CD14-positive monocyte (primary cell): ENCODE measurements around the gene MIPEP. TPM values are rescaled to one million over a fixed set of nuclear protein-coding genes. Genes with fewer than 3 reads are reported as not detected.

Source experiments
- DNase-seq, 3 donors: peaks; one replicate each; pipeline ENCODE4 v3.0.0-alpha.2; 2011 to 2022
- H2AFZ ChIP-seq: 2 replicates; pipeline ENCODE4 v1.6.0; 2012; ENCODE audit warnings: mild to moderate bottlenecking, low read depth, low read length, inconsistent platforms; ENCODE audit not compliant: insufficient read depth, poor library complexity, severe bottlenecking
- H3K27ac ChIP-seq, 2 donors: 1 replicate in 1 of 2; 2 replicates in 1 of 2; pipeline ENCODE4 v1.5.1; 2012 to 2013; ENCODE audit warnings: low read length in 2 of 2, control low read depth in 1 of 2, inconsistent platforms in 1 of 2, low read depth in 1 of 2, mild to moderate bottlenecking in 1 of 2
- H3K27me3 ChIP-seq, 2 donors: one replicate each; pipeline versions ENCODE4 v1.6.0 to v1.6.1; 2011 to 2013; ENCODE audit warnings: low read length in 2 of 2; ENCODE audit not compliant: control insufficient read depth in 2 of 2, insufficient read depth in 2 of 2
- H3K36me3 ChIP-seq, 2 donors: replicated peaks in 1 of 2; 1 replicate in 1 of 2; 2 replicates in 1 of 2; pipeline versions ENCODE4 v1.5.1 to v1.6.1; 2012 to 2013; ENCODE audit warnings: low read length in 2 of 2, control low read depth in 1 of 2, inconsistent platforms in 1 of 2, mild to moderate bottlenecking in 1 of 2; ENCODE audit not compliant: insufficient read depth in 2 of 2, control insufficient read depth in 1 of 2
- H3K4me1 ChIP-seq, 2 donors: 1 replicate in 1 of 2; 2 replicates in 1 of 2; pipeline versions ENCODE4 v1.5.1 to v1.6.1; 2012 to 2013; ENCODE audit warnings: low read length in 2 of 2, control low read depth in 1 of 2, inconsistent platforms in 1 of 2, mild to moderate bottlenecking in 1 of 2, moderate library complexity in 1 of 2; ENCODE audit not compliant: insufficient read depth in 2 of 2, control insufficient read depth in 1 of 2
- H3K4me2 ChIP-seq: replicated peaks from 2 replicates; pipeline ENCODE3; 2012; ENCODE audit warnings: low read length, moderate library complexity, mild to moderate bottlenecking; ENCODE audit not compliant: poor library complexity, severe bottlenecking; ENCODE audit errors: extremely low read depth
- H3K4me3 ChIP-seq, 3 experiments: fragments of 200-600 bp in 1 of 3; sonication (generic) in 1 of 3; replicated peaks in 1 of 3; 1 replicate in 2 of 3; 2 replicates in 1 of 3; pipeline ENCODE4 v1.5.1; 2011 to 2013; ENCODE audit warnings: low read length in 3 of 3, mild to moderate bottlenecking in 3 of 3, control low read depth in 2 of 3, low read depth in 2 of 3, inconsistent platforms in 1 of 3, moderate library complexity in 1 of 3
- H3K79me2 ChIP-seq: 2 replicates; pipeline ENCODE4 v1.6.0; 2012; ENCODE audit warnings: mild to moderate bottlenecking, control low read depth, inconsistent platforms, low read length, moderate library complexity; ENCODE audit not compliant: insufficient read depth
- H3K9ac ChIP-seq: 2 replicates; pipeline ENCODE4 v1.6.0; 2017; ENCODE audit warnings: low read length, mild to moderate bottlenecking; ENCODE audit not compliant: insufficient read depth, poor library complexity, severe bottlenecking
- H3K9me3 ChIP-seq, 2 donors: replicated peaks in 1 of 2; 1 replicate in 1 of 2; 2 replicates in 1 of 2; pipeline versions ENCODE4 v1.5.1 to v1.6.1; 2012 to 2013; ENCODE audit warnings: low read length in 2 of 2, control low read depth in 1 of 2; ENCODE audit not compliant: control insufficient read depth in 1 of 2, insufficient read depth in 1 of 2
- H4K20me1 ChIP-seq: 2 replicates; pipeline ENCODE4 v1.6.0; 2012; ENCODE audit warnings: mild to moderate bottlenecking, low read length, control low read depth, moderate library complexity; ENCODE audit not compliant: insufficient read depth
- H3K27ac Mint-ChIP-seq, 7 donors: one replicate each; pipeline ENCODE4 v1.8.0; 2020; ENCODE audit warnings: mild to moderate bottlenecking in 7 of 7, mixed read lengths in 7 of 7, moderate library complexity in 6 of 7, inconsistent platforms in 2 of 7
- H3K27me3 Mint-ChIP-seq, 3 donors: one replicate each; pipeline ENCODE4 v1.8.0; 2021 to 2022; ENCODE audit warnings: low read depth in 3 of 3, mild to moderate bottlenecking in 3 of 3, mixed read lengths in 3 of 3, moderate library complexity in 3 of 3, inconsistent platforms in 1 of 3
- H3K36me3 Mint-ChIP-seq, 2 donors: one replicate each; pipeline ENCODE4 v1.8.0; 2020; ENCODE audit warnings: mixed read lengths in 2 of 2, inconsistent platforms in 1 of 2, mild to moderate bottlenecking in 1 of 2
- H3K4me1 Mint-ChIP-seq: one replicate; pipeline ENCODE4 v1.8.0; 2020; ENCODE audit warnings: mild to moderate bottlenecking, mixed read lengths
- H3K4me3 Mint-ChIP-seq, 2 donors: one replicate each; pipeline ENCODE4 v1.8.0; 2020; ENCODE audit warnings: mild to moderate bottlenecking in 2 of 2, mixed read lengths in 2 of 2, moderate library complexity in 1 of 2
- H3K9me3 Mint-ChIP-seq, 7 donors: one replicate each; pipeline ENCODE4 v1.8.0; 2020 to 2022; ENCODE audit warnings: mixed read lengths in 7 of 7, mild to moderate bottlenecking in 6 of 7, moderate library complexity in 6 of 7, inconsistent platforms in 2 of 7
- WGBS: methylation state at CpG from one replicate; pipeline ENCODE4 v1.1.5; 2013; ENCODE audit warnings: missing lambda C conversion rate; ENCODE audit not compliant: insufficient coverage; 5-methylcytosine and 5-hydroxymethylcytosine counted together
- intact Hi-C, 2 donors: fragments of 100-400 bp; cut with micrococcal nuclease; formaldehyde crosslinking; loops; one replicate each; pipeline versions ENCODE4 v1.15.0 to v1.15.1; 2023
- polyA plus RNA-seq, 3 donors: library from polyadenylated mRNA; depleted of rRNA in 1 of 3; unstranded in 2 of 3; stranded (reverse) in 1 of 3; fragments of 300-500 nt in 2 of 3; fragments of >200 nt in 1 of 3; fragmentation: Illumina TruSeq in 2 of 3; gene quantifications; 1 replicate in 2 of 3; 2 replicates in 1 of 3; pipeline ENCODE4 v1.2.3, GENCODE V29; 2012 to 2021
- TF ChIP-seq, protein P1 (sequence below): fragments of 200-600 bp; IDR thresholded peaks from one replicate; pipeline ENCODE4 v1.8.0; 2022; ENCODE audit warnings: antibody characterized with exemption, mild to moderate bottlenecking

Gene MIPEP
- polyA plus RNA-seq, 3 donors: 1.2 to 9.9 (median 7.7) TPM

GRCh38 chr13:23770973-23771372 is 118.2 kb downstream of the MIPEP start:
- Mint-ChIP-seq H3K36me3 (no peaks in the 10 kb centered on the region), H3K9me3 (no peaks in the 10 kb centered on the region), H3K4me3 (no peak overlapping the region), H3K27ac (no peak overlapping the region), H3K4me1 (peaks cover 2% of the 10 kb centered on the region), H3K27me3 (peaks cover 0 to 2% (median 0%) of the 10 kb centered on the region in 3 donors)
- H2AFZ ChIP-seq: no peak overlapping the region
- no peaks in the 10 kb centered on the region for H3K79me2 ChIP-seq
- H3K4me2 ChIP-seq: no peak overlapping the region
- no CpG with 5 or more reads among the region's 4 CpGs for WGBS
- H3K36me3 ChIP-seq: no peaks in the 10 kb centered on the region
- H3K4me1 ChIP-seq: no peaks in the 10 kb centered on the region
- TF ChIP-seq, protein P1, sequence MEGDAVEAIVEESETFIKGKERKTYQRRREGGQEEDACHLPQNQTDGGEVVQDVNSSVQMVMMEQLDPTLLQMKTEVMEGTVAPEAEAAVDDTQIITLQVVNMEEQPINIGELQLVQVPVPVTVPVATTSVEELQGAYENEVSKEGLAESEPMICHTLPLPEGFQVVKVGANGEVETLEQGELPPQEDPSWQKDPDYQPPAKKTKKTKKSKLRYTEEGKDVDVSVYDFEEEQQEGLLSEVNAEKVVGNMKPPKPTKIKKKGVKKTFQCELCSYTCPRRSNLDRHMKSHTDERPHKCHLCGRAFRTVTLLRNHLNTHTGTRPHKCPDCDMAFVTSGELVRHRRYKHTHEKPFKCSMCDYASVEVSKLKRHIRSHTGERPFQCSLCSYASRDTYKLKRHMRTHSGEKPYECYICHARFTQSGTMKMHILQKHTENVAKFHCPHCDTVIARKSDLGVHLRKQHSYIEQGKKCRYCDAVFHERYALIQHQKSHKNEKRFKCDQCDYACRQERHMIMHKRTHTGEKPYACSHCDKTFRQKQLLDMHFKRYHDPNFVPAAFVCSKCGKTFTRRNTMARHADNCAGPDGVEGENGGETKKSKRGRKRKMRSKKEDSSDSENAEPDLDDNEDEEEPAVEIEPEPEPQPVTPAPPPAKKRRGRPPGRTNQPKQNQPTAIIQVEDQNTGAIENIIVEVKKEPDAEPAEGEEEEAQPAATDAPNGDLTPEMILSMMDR: no peak
- H3K27ac ChIP-seq: no peak overlapping the region
- H4K20me1 ChIP-seq: no peaks in the 10 kb centered on the region
- intact Hi-C loops: no loop called here
- no peaks in the 10 kb centered on the region for H3K27me3 ChIP-seq
- no peaks in the 10 kb centered on the region for H3K9me3 ChIP-seq
- no peak overlapping the region for H3K9ac ChIP-seq
- DNase-seq: no peak
- no peak overlapping the region for H3K4me3 ChIP-seq

DNA sequence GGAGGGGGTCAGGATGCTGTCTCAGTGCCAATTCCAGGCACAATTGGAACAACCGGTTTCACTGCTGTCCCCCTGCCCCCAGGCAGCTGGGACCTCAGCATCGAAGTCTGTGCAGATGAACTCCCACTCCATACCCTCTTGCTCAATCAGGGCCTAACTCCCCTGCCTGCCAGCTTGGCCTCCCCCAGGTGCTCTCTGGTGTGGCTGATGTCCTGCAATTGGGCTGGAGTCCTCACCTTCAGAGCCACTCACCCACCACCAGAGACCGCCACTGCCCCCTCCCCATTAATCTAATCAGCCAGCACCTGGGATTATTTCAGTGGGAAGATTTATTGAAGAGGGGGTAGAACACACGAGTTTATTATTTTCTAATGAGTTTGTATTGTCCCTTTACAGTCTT is 118.8 kb downstream of the MIPEP start:
- no peak overlapping the region for H3K4me3 ChIP-seq
- no peaks in the 10 kb centered on the region for H3K79me2 ChIP-seq
- no peaks in the 10 kb centered on the region for H3K4me1 ChIP-seq
- TF ChIP-seq, protein P1: no peak
- DNase-seq: no peak
- Mint-ChIP-seq H3K4me3 (no peak overlapping the region), H3K9me3 (peaks cover 0 to 1% (median 0%) of the 10 kb centered on the region in 7 donors), H3K4me1 (peaks cover 2% of the 10 kb centered on the region), H3K36me3 (no peaks in the 10 kb centered on the region), H3K27me3 (peaks cover 0 to 2% (median 0%) of the 10 kb centered on the region in 3 donors), H3K27ac (no peak overlapping the region)
- no peak overlapping the region for H3K4me2 ChIP-seq
- H3K27me3 ChIP-seq: no peaks in the 10 kb centered on the region
- H3K27ac ChIP-seq: no peak overlapping the region
- intact Hi-C loops: no loop called here
- H3K9me3 ChIP-seq: no peaks in the 10 kb centered on the region
- H3K9ac ChIP-seq: no peak overlapping the region
- H3K36me3 ChIP-seq: no peaks in the 10 kb centered on the region
- H4K20me1 ChIP-seq: no peaks in the 10 kb centered on the region
- WGBS: 80% methylated on average over 2 of the region's 4 CpGs
- H2AFZ ChIP-seq: no peak overlapping the region
